GM21367 (cell line): ENCODE measurements around the gene DTX3.
"Not testable (repeated sequence)": the region's sequence is repeated elsewhere in the genome, so short reads cannot be mapped to it uniquely, and the experiment has no call there.

ENCODE experiments used
- ATAC-seq: cut with Tn5 transposase; IDR thresholded peaks from one replicate; pipeline ENCODE4 v1.9.1; 2021; ENCODE audit not compliant: unreplicated experiment

Gene DTX3

DNA sequence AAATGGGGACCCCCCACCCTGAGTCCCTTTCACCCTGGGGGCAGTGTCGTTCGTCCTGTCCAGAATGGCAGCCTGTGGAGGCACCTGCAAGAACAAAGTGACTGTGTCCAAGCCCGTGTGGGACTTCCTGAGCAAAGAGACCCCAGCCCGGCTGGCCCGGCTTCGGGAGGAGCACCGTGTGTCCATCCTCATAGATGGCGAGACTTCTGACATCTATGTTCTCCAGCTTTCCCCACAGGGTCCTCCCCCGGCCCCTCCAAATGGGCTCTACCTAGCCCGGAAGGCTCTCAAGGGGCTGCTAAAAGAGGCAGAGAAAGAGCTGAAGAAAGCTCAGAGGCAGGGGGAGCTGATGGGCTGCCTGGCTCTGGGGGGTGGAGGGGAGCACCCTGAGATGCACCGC, 2.2 kb downstream of the DTX3 start:
- ATAC-seq: no peak

DNA sequence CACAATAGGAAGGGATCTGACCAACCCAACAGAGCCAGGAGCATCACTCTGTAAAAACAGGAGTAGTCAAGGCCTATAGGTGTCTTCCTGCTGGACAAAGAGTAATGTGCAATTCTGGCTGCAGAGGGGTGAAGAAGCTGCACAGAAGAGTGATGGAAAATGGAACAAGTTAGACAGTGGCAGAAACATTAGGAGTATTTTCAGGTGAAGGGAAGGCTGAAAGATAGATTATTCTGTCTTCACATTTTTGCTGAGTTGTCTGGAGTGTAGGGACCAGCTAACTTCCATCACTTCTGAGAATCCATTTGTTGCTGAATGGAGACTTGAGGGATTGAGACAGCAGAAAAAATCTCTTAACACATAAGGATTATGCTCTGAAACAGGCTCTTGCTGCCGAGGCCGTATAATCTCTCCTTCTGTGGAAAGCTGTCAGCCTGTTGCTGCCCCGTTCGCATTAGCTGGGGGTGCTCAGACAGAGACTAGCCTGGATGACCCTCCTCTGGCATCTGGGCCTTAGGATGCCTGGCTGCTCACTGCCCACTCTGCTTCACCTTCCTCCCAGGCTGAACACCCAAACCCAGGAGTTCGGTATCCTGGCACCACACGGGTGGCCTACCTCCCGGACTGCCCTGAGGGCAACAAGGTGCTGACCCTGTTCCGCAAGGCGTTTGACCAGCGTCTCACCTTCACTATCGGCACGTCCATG, 3.5 kb downstream of the DTX3 start:
- ATAC-seq: no peak

DNA sequence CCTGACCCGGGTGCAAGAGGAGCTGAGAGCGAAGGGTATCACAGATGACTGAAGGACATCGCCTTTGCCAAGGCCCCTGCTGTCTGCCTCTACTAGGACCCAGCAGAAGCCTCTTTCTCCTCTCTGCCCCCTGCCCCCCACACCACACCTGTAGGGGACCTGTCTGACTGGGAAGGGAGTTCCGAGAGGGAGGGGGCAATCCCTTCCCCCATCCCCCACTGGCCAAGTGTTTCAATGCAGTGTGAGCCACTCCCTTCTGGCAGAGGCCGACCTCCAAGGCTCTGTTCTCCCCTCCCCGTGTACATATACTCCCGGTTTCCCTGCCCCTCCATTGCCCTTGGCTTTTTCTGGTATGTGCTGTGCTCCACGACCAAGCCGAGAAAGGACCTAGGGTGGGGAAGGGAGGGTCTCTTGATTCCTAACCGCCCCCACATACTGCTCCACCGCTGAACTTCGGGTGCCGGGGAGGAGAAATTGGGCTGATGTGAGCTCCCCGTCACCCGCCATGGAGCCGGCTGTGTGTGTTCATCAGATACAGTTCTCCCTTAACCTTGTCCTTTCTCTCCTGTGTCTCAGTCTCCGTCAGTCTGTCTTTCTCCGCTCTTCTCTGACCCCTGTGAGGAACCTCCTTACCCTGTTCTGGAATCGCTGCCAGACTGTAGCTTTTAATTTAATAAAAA, 4.6 kb downstream of the DTX3 start:
- ATAC-seq: no peak

DNA sequence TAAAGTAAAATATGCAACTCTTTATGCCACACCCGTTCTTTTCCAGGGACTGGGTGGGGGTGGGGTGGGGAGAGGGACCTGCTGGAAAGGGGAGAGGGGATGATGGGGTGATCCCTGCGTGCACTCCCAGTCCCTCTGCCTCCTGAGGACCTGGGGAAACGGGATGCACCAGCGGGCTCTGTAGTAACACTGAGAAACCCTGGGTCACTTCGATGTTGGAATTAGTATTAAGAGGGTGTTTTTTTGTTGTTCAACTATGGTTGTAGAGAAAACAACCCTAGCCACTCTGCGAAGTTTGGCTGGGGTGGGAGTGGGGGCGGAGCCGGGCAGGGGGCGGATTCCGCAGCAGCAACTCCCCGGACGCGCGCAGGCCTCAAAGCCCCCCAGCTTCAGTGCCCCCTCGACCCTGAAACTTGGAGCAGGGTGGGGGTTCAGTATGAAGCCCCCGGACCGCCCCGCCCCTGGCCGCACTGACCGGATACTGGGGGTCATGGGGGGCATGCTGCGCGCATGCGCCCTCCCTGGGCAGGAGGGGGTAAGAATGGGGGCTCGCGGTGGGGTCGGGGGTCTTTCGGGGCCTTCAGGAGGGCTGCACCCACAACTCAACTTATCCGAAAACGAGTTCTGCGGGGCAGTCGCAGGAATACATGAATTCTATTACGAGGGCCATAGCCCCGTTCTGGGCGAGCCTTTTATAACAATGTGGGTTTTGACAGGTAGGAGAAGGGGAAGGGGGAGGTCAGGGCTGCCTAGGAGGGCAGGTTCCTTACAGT, 5.3 kb downstream of the DTX3 start:
- no peak for ATAC-seq

DNA sequence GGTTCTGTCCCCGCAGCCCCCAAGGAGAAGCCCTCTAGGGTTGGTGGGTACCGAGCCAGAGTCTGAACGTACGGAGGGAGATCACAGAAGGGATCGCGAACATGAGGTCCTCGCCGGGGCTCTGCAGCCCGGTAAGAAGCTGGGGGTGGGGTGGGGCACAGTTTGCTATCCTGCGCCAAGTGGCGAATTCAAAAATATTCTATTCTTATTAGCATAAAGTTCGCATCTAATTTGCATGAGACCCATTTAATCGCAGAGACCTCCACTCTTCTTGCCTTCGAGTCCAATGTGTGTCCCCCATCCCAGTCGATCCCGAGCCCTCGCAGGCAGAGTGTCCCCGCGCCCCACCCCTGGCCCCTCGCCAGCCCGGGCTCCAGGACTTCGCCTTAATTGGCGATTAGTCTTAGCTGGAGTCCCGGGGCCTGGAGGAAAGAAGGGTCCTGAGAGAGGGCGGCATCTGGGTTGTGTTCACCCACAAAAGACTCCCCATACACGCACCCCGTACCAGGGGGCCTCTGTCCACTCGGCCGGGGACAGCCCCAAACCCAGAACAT, 6.0 kb downstream of the DTX3 start:
- ATAC-seq: no peak

DNA sequence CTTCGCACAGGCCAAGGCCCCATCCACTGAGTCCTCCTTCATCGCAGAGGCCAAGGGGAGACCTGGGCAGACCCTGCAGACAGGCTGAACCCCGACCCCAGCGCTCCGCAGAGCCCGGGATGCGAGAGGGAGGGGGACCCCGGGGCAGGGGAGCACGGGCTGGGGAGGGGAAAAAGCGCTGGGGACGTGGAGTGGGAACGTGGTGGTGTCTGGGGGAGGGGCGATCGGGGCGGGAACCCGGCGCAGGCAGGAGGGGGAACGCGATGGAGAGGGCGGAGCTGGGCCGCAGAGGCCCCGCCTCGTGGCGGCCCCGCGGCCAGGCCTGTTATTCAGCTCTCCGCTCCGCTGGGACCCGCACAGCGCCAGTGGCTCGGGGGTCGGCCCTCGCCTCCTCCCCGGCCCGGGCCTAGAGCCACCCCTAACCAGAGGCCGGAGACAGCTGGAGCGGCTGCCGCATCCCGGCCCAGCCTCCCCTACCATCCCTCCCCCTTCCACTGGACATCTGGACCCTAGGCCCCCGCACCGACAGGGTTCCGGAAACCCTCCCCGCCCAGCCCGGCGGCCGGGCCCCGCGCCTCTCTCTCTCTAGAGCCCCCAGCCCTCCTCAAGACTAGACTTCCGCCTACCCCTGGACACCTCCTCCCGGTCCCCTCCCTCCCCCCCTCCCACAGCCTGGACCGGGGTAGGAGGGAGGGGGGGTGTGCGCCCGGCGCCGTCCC, 6.6 kb downstream of the DTX3 start, which contains the start of gene ARHGEF25:
TSS of gene ARHGEF25 (plus strand) at position 328 of the 719 bp plus-strand sequence. CDS start 460 bp downstream, outside the sequence.
- ATAC-seq: no peak

DNA sequence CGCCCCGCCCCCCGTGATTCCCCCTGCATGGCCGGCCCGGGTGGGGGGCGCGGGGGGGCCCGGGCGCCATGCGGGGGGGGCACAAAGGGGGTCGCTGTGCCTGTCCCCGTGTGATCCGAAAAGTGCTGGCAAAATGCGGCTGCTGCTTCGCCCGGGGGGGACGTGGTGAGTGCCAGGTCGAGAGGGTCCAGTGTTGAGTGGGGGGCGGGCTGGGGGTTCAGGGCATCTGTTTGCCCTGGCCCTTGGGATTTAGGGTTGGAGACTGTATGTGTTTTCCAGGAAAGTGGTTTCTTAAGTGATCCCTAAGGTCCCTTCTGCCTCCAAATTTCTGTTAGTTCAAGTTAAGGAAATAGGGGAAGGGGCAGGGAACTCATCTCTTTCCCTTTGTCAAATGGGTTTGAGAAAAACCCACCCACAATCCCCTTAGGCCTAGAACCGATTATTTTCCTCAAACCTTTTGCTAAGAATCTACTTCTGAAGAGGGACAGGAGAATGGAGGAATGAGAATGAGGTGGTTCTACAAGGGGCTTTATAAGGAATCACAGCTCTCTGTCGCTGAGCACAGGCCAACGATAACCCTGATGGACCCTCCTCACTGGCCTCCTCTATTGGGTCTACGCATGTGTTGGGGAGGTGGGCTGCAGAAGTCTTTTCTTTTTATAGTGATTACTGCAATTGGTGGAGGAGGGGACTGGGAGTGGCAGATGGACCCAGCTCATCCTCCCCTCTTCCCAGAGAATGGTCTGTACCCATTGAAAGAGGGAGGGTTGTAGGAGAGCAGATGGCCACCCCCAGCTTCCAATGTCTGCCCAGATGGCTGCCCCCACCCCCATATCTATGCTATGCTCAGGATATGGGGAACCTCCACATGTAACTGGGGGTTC, 7.4 kb downstream of the DTX3 start:
- no peak for ATAC-seq

DNA sequence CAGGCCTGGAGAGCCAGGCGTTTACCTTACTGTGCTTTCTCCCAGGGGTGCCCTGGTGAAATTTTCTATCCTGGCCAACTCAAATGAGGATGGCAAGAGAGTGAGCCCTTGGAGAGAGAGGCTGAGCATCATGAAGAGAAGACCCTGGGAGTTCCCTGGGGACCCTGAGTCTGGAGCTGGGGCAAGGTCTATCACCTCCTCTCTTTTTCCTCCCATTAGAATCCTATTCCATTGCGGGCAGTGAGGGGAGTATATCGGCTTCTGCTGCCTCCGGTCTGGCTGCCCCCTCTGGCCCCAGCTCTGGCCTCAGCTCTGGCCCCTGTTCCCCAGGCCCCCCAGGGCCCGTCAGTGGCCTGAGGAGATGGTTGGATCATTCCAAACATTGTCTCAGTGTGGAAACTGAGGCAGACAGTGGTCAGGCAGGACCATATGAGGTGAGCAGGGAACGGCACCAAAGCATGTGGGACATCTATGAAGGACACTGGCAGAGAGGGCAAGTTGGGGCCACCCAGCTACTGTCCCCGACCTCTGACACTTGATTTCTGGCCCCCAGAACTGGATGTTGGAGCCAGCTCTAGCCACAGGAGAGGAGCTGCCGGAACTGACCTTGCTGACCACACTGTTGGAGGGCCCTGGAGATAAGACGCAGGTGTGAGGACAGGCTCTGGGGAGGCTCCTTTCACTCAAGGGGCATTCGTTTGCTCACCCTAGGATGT, 8.2 kb downstream of the DTX3 start:
- no peak for ATAC-seq

DNA sequence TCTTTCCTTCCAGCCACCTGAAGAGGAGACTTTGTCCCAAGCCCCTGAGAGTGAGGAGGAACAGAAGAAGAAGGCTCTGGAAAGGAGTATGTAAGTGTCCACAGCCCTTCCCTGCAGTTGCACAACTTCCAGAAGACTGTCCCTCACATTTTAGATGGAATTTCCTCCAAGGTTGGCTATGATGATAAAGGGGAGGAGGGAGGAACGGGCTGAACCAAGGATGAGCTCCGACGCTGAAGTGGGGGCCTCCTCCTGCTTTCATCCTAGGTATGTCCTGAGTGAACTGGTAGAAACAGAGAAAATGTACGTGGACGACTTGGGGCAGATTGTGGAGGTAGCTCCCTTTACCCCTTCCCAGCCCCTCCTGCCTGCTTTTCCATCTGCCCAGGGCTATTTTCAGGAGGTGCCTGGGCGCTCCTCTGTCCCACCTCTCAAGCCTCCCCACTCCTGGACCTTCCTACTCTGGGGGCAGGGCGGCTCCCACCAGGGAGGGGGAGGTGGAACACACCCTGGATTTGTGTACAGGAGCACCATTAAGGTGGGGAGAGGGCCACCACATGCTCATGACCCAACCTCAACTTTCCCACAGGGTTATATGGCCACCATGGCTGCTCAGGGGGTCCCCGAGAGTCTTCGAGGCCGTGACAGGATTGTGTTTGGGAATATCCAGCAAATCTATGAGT, 8.9 kb downstream of the DTX3 start:
- no peak for ATAC-seq

DNA sequence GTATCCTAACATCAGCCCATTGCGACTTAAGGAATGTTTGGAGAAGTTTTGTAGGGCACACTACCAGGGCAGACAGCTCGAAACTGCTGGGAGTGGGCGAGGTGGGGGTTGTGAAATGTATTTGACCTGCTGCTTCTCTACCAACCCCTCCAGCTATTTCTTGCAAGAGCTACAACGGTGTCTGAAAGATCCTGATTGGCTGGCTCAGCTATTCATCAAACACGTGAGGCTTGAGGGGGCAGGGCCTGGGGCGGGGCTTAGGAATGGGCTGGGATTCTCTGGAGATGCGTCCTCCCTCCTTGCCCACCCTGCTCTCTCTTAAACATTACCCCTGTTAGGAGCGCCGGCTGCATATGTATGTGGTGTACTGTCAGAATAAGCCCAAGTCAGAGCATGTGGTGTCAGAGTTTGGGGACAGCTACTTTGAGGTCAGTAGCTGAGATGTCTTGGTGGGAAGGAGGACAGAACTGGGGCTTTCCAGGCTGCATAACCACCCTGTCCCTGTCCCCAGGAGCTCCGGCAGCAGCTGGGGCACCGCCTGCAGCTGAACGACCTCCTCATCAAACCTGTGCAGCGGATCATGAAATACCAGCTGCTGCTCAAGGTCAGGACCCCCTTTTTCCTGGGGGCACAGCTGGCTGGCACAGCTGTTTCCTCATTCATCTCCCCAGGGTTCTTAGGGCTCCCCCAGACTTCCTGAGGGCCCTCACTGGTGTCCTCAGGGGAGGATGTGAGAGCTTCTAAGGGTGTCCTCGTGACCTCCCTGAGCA, 9.7 kb downstream of the DTX3 start:
- ATAC-seq: peak; percentile 40

DNA sequence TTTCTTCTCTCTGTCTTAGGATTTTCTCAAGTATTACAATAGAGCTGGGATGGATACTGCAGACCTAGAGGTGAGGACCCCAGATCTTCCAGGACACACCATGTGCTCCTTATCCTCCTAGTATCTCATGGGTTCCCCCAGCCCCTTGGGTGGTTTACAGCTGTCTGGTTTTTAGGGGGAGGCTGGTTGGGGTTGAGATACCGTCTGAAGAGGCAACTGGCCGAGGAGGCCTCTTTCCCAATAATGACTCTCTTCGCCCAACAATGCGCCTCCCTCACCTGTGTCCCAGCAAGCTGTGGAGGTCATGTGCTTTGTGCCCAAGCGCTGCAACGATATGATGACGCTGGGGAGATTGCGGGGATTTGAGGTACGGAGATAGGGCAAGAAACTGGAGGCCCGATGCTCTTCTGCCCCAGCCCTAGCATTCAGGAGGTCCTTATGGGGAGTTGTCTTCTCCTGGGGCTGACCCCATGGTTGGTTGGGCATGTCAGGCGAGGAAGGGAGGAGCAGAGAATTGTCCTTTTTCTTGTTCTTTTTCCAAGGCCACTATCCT, 10.4 kb downstream of the DTX3 start:
- ATAC-seq: no peak

DNA sequence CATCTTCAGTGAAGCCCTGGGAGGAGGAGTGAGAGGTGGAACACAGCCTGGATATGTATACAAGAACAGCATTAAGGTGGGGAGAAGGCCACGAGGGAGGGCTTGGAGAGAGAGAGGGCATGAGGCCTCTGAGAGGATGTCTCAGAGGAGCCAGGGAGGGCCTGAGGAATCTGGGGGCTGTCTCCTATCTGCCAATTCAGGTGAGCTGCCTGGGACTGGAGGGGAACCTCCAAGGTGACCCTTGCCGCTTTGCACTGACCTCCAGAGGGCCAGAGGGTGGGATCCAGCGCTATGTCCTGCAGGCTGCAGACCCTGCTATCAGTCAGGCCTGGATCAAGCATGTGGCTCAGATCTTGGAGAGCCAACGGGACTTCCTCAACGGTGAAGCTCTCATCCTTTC, 11.0 kb downstream of the DTX3 start:
- ATAC-seq: no peak

DNA sequence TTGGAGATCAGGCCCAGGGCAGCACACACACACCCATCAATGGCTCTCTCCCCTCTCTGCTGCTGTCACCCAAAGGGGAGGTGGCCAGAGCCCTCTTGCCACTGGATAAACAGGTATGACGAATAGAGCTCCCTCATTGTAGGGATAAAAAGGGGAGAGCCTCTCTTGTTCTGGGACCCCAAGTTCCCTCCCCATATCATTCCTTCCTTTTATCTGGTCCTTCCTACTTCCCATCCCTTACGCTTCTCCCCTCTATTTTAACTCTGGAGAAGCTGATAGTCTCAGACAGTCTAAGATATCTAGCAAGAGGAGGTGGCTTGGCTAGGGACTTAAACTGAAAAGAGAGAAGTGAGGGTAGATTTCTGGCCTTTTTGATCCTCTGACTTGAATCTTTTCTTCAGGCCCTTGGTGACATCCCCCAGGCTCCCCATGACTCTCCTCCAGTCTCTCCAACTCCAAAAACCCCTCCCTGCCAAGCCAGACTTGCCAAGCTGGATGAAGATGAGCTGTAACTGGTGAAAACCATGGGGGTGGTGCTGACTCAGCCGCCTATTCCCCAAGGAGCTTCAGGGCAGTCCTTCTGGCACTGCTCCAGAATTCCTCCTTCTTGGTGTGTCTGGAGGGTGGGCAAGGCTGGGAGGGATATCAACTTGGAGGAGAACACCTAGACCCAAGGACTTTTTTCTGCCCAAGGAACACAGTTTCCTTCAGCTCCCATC, 11.9 kb downstream of the DTX3 start:
- no peak for ATAC-seq

DNA sequence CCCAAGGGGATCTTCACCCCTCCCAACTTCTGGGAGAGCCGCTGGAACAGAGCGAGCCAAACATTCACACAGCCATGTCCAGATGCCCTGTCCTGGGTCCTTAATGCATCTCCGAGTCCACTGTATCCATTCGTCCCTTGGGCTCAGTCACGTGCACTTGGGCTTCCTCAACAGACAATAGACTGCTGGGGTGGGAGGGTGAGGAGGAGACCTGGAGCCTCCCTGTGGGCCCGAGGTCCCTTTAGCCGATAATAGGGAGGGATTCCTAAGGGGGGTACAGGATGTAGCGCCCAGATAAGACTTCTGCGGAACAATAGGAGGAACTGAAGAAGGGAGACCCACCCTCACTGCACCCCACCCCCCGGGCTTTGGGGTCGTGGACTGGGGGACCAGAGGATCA, 13.3 kb downstream of the DTX3 start:
- no peak for ATAC-seq

DNA sequence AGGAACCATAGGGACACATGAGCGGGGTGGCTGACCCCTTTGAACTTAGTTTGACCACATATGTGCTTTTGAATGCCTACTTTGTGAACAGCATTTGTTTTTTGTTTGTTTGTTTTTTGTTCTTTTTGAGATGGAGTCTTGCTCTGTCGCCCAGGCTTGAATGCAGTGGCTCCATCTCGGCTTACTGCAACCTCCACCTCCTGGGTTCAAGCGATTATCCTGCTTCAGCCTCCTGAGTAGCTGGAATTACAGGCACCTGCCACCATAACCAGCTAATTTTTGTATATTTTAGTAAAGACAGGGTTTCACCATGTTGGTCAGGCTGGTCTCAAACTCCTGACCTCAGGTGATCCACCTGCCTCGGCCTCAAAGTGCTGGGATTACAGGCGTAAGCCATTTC, 13.8 kb downstream of the DTX3 start:
- ATAC-seq: not testable (repeated sequence)

DNA sequence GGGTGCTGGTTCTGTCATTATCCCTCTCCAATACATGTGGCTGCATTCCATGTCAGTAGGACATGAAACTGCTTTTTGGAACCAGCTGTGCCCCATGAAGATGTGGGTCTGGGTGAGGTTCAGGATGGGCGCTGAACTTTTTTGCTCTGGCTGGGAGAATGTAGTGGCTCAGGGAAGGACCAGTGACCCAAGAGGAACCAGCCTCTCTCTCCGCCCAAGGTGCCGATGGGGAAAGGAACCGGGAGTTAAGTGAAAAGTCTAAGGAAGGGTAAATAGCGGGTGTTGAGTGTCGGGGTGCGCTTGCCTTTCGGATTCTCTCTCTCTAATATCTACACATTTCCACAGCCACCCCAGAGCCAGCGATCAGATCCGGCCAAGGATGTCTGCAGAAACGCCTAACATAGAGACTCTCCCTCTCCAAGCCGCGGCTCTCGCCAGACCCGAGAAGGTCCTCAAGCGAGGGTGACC, 14.4 kb downstream of the DTX3 start:
- ATAC-seq: no peak
